CD14-positive monocyte (primary cell): ENCODE measurements around the gene MLLT3. TPM values are rescaled to one million over a fixed set of nuclear protein-coding genes. Genes with fewer than 3 reads are reported as not detected.

Experiments
- DNase-seq, 3 donors: peaks; one replicate each; pipeline ENCODE4 v3.0.0-alpha.2; 2011 to 2022
- H2AFZ ChIP-seq: 2 replicates; pipeline ENCODE4 v1.6.0; 2012; ENCODE audit warnings: mild to moderate bottlenecking, low read depth, low read length, inconsistent platforms; ENCODE audit not compliant: insufficient read depth, poor library complexity, severe bottlenecking
- H3K27ac ChIP-seq, 2 donors: 1 replicate in 1 of 2; 2 replicates in 1 of 2; pipeline ENCODE4 v1.5.1; 2012 to 2013; ENCODE audit warnings: low read length in 2 of 2, control low read depth in 1 of 2, inconsistent platforms in 1 of 2, low read depth in 1 of 2, mild to moderate bottlenecking in 1 of 2
- H3K27me3 ChIP-seq, 2 donors: one replicate each; pipeline versions ENCODE4 v1.6.0 to v1.6.1; 2011 to 2013; ENCODE audit warnings: low read length in 2 of 2; ENCODE audit not compliant: control insufficient read depth in 2 of 2, insufficient read depth in 2 of 2
- H3K36me3 ChIP-seq, 2 donors: replicated peaks in 1 of 2; 1 replicate in 1 of 2; 2 replicates in 1 of 2; pipeline versions ENCODE4 v1.5.1 to v1.6.1; 2012 to 2013; ENCODE audit warnings: low read length in 2 of 2, control low read depth in 1 of 2, inconsistent platforms in 1 of 2, mild to moderate bottlenecking in 1 of 2; ENCODE audit not compliant: insufficient read depth in 2 of 2, control insufficient read depth in 1 of 2
- H3K4me1 ChIP-seq, 2 donors: 1 replicate in 1 of 2; 2 replicates in 1 of 2; pipeline versions ENCODE4 v1.5.1 to v1.6.1; 2012 to 2013; ENCODE audit warnings: low read length in 2 of 2, control low read depth in 1 of 2, inconsistent platforms in 1 of 2, mild to moderate bottlenecking in 1 of 2, moderate library complexity in 1 of 2; ENCODE audit not compliant: insufficient read depth in 2 of 2, control insufficient read depth in 1 of 2
- H3K4me2 ChIP-seq: replicated peaks from 2 replicates; pipeline ENCODE3; 2012; ENCODE audit warnings: low read length, moderate library complexity, mild to moderate bottlenecking; ENCODE audit not compliant: poor library complexity, severe bottlenecking; ENCODE audit errors: extremely low read depth
- H3K4me3 ChIP-seq, 3 experiments: fragments of 200-600 bp in 1 of 3; sonication (generic) in 1 of 3; replicated peaks in 1 of 3; 1 replicate in 2 of 3; 2 replicates in 1 of 3; pipeline ENCODE4 v1.5.1; 2011 to 2013; ENCODE audit warnings: low read length in 3 of 3, mild to moderate bottlenecking in 3 of 3, control low read depth in 2 of 3, low read depth in 2 of 3, inconsistent platforms in 1 of 3, moderate library complexity in 1 of 3
- H3K79me2 ChIP-seq: 2 replicates; pipeline ENCODE4 v1.6.0; 2012; ENCODE audit warnings: mild to moderate bottlenecking, control low read depth, inconsistent platforms, low read length, moderate library complexity; ENCODE audit not compliant: insufficient read depth
- H3K9ac ChIP-seq: 2 replicates; pipeline ENCODE4 v1.6.0; 2017; ENCODE audit warnings: low read length, mild to moderate bottlenecking; ENCODE audit not compliant: insufficient read depth, poor library complexity, severe bottlenecking
- H3K9me3 ChIP-seq, 2 donors: replicated peaks in 1 of 2; 1 replicate in 1 of 2; 2 replicates in 1 of 2; pipeline versions ENCODE4 v1.5.1 to v1.6.1; 2012 to 2013; ENCODE audit warnings: low read length in 2 of 2, control low read depth in 1 of 2; ENCODE audit not compliant: control insufficient read depth in 1 of 2, insufficient read depth in 1 of 2
- H4K20me1 ChIP-seq: 2 replicates; pipeline ENCODE4 v1.6.0; 2012; ENCODE audit warnings: mild to moderate bottlenecking, low read length, control low read depth, moderate library complexity; ENCODE audit not compliant: insufficient read depth
- H3K27ac Mint-ChIP-seq, 7 donors: one replicate each; pipeline ENCODE4 v1.8.0; 2020; ENCODE audit warnings: mild to moderate bottlenecking in 7 of 7, mixed read lengths in 7 of 7, moderate library complexity in 6 of 7, inconsistent platforms in 2 of 7
- H3K27me3 Mint-ChIP-seq, 3 donors: one replicate each; pipeline ENCODE4 v1.8.0; 2021 to 2022; ENCODE audit warnings: low read depth in 3 of 3, mild to moderate bottlenecking in 3 of 3, mixed read lengths in 3 of 3, moderate library complexity in 3 of 3, inconsistent platforms in 1 of 3
- H3K36me3 Mint-ChIP-seq, 2 donors: one replicate each; pipeline ENCODE4 v1.8.0; 2020; ENCODE audit warnings: mixed read lengths in 2 of 2, inconsistent platforms in 1 of 2, mild to moderate bottlenecking in 1 of 2
- H3K4me1 Mint-ChIP-seq: one replicate; pipeline ENCODE4 v1.8.0; 2020; ENCODE audit warnings: mild to moderate bottlenecking, mixed read lengths
- H3K4me3 Mint-ChIP-seq, 2 donors: one replicate each; pipeline ENCODE4 v1.8.0; 2020; ENCODE audit warnings: mild to moderate bottlenecking in 2 of 2, mixed read lengths in 2 of 2, moderate library complexity in 1 of 2
- H3K9me3 Mint-ChIP-seq, 7 donors: one replicate each; pipeline ENCODE4 v1.8.0; 2020 to 2022; ENCODE audit warnings: mixed read lengths in 7 of 7, mild to moderate bottlenecking in 6 of 7, moderate library complexity in 6 of 7, inconsistent platforms in 2 of 7
- CTCF ChIP-seq: fragments of 200-600 bp; IDR thresholded peaks from one replicate; pipeline ENCODE4 v1.8.0; 2022; ENCODE audit warnings: antibody characterized with exemption, mild to moderate bottlenecking
- WGBS: methylation state at CpG from one replicate; pipeline ENCODE4 v1.1.5; 2013; ENCODE audit warnings: missing lambda C conversion rate; ENCODE audit not compliant: insufficient coverage; 5-methylcytosine and 5-hydroxymethylcytosine counted together
- intact Hi-C, 2 donors: fragments of 100-400 bp; cut with micrococcal nuclease; formaldehyde crosslinking; loops; one replicate each; pipeline versions ENCODE4 v1.15.0 to v1.15.1; 2023
- polyA plus RNA-seq, 3 donors: library from polyadenylated mRNA; depleted of rRNA in 1 of 3; unstranded in 2 of 3; stranded (reverse) in 1 of 3; fragments of 300-500 nt in 2 of 3; fragments of >200 nt in 1 of 3; fragmentation: Illumina TruSeq in 2 of 3; gene quantifications; 1 replicate in 2 of 3; 2 replicates in 1 of 3; pipeline ENCODE4 v1.2.3, GENCODE V29; 2012 to 2021

Gene MLLT3
- polyA plus RNA-seq, 3 donors, result 0.81 to 2.3 (median 1.5) TPM

DNA sequence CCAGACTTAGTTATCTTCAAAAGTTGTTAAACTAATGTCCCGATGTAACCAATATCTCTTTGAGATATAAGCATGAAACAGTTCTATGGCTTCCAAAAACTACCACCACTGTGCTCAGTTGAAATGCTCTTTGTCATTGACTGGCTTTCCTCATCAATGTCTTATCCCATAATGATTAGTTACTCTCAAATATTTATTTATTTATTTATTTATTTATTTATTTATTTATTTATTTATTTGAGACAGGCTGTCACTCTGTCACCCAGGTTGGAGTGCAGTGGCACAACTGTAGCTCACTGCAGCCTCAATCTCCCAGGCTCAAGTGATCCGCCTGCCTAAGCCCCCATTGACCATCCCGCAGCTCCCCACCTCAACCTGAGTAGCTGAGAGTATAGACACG is 28.0 kb upstream of the MLLT3 start:
- Histone ChIP-seq H3K79me2 (no peaks in the 10 kb centered on the region), H2AFZ (no peak overlapping the region), H3K9ac (no peak overlapping the region), H3K9me3 (no peaks in the 10 kb centered on the region), H3K36me3 (no peaks in the 10 kb centered on the region), H3K27me3 (no peaks in the 10 kb centered on the region), H3K4me2 (no peak overlapping the region), H3K4me1 (no peaks in the 10 kb centered on the region), H4K20me1 (no peaks in the 10 kb centered on the region), H3K27ac (no peak overlapping the region), H3K4me3 (no peak overlapping the region)
- H3K27ac Mint-ChIP-seq, result no peak overlapping the region
- H3K9me3 Mint-ChIP-seq, result peaks cover 0 to 5% (median 0%) of the 10 kb centered on the region in 7 donors
- no peaks in the 10 kb centered on the region for H3K36me3 Mint-ChIP-seq
- 100% methylated on average over 1 of the region's 4 CpGs for WGBS
- H3K4me1 Mint-ChIP-seq, result peaks cover 2% of the 10 kb centered on the region
- intact Hi-C loops, result no loop called here
- TF ChIP-seq CTCF, result no peak
- H3K4me3 Mint-ChIP-seq, result no peak overlapping the region
- DNase-seq, result no peak
- peaks cover 0 to 3% (median 2%) of the 10 kb centered on the region in 3 donors for H3K27me3 Mint-ChIP-seq

DNA sequence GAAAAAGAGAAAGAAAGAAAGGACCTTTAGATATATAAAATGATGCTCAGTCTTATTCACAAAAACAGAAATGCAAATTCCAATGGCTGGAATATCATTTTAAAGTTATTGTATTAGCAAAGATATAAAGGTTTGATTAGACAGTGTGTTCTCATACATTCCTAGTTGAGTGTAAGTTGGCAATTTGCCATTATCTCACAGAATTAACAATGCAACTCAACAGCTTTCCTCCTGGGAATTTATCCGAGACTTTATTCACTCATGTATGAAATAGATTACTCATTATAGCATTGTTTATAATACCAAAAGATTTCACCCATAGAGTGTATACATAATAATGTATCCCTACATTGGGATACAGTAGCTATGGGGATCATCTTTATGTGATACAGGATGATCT is 27.1 kb upstream of the MLLT3 start:
- Histone ChIP-seq H3K27me3 (no peaks in the 10 kb centered on the region), H3K27ac (no peak overlapping the region), H2AFZ (no peak overlapping the region), H4K20me1 (no peaks in the 10 kb centered on the region), H3K9me3 (no peaks in the 10 kb centered on the region), H3K36me3 (no peaks in the 10 kb centered on the region), H3K4me1 (no peaks in the 10 kb centered on the region), H3K4me3 (no peak overlapping the region), H3K4me2 (no peak overlapping the region), H3K9ac (no peak overlapping the region), H3K79me2 (no peaks in the 10 kb centered on the region)
- Mint-ChIP-seq H3K36me3 (no peaks in the 10 kb centered on the region), H3K9me3 (peaks cover 0 to 5% (median 0%) of the 10 kb centered on the region in 7 donors), H3K4me3 (no peak overlapping the region), H3K27me3 (peaks cover 0 to 3% (median 2%) of the 10 kb centered on the region in 3 donors), H3K27ac (no peak overlapping the region), H3K4me1 (peaks cover 2% of the 10 kb centered on the region)
- TF ChIP-seq CTCF, result no peak
- intact Hi-C loops, result no loop called here
- no CpG with 5 or more reads among the region's 1 CpG for WGBS
- no peak for DNase-seq
